ENCODE results near the gene CDHR2.
A peak's percentile ranks its signal among the peaks of the same experiment; 100 is the strongest.

CDHR2 gene

GRCh38 chr5:176529741-176530141, 19.4 kb upstream of the CDHR2 start:
- DNase-seq: no peak

DNA sequence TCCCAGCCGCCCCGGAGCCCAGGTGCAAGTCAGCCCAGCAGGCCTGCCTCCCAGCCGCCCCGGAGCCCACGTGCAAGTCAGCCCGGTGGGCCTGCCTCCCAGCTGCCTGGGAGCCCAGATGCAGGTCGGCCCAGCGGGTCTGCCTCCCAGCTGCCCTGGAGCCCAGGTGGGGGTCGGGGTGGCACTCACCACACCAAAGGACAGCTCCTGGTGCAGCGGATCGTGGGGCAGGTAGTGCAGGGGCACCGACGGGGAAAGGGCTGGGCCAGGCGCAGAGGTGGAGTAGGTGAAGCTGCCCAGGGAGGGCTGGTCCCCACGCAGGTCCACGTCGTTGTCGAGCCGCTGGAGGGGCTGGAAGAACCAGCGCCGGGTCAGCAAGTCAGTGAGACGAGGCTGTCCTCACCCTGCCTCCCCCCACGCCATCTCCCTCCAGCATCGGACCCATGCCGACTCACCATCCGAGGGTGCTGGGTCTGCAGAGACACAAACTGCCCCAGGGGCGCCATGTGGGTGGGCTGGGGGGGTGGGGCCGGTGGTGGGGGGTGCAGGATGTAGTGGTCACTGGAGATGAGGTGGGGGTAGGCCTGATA, 18.7 kb upstream of the CDHR2 start:
- DNase-seq: no peak

- no peak for DNase-seq
Observed at GRCh38 chr5:176530983-176531901, 17.9 kb upstream of the CDHR2 start.

DNA sequence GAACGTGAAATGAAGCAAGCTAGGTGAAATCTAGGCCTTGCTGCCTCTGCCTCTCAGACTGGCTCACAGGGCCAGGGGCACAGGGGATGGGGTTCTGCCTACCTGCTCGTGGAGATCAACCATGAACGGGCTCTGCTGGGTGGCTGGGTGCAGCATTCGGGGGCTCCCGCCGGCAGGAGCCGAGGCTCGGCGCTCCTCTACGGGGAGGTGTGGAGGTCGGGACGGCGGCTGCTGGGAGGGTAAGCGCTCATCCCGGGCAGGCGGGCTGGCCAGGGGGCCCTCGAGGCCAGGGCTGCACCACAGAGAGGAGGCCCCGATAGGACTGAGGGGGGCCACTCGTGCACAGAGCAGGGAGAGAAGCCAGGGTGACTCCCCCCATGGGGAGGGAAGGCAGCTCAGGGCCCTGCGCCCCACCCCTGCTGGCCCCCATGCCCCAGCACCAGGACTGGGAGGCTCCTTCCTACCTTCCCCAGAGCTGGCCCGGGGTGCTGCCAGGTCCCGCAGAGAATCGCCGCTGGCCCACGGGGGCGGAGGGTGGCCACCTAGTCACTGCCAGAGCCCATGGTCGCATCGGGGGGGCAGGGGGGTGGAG, 17.1 kb upstream of the CDHR2 start:
- no peak for DNase-seq

GRCh38 chr5:176532795-176533194, 16.3 kb upstream of the CDHR2 start:
- DNase-seq: no peak

DNA sequence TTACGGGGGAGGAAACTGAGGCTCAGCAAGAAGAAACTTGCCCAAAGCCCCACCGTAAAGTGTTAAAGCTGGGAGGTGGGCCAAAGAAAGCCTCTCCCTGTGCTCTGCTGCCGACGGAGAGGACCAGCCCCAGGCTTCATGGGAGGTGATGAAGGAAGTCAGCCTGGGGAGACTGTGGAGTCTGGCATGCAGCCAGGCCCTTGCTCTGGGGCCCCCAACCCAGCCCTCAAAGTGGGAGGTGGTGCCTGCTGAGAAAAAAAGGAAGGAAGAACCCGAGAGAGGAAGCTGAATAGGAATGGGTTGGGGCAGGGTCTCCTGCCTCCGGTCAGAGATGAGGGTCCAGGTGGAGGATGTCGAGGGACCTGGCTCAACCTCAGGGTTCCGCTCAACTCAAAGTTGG, 15.8 kb upstream of the CDHR2 start:
- no peak for DNase-seq

GRCh38 chr5:176533894-176534611, 15.1 kb upstream of the CDHR2 start:
- DNase-seq: no peak

GRCh38 chr5:176534640-176535039, 14.5 kb upstream of the CDHR2 start:
- DNase-seq: no peak

DNA sequence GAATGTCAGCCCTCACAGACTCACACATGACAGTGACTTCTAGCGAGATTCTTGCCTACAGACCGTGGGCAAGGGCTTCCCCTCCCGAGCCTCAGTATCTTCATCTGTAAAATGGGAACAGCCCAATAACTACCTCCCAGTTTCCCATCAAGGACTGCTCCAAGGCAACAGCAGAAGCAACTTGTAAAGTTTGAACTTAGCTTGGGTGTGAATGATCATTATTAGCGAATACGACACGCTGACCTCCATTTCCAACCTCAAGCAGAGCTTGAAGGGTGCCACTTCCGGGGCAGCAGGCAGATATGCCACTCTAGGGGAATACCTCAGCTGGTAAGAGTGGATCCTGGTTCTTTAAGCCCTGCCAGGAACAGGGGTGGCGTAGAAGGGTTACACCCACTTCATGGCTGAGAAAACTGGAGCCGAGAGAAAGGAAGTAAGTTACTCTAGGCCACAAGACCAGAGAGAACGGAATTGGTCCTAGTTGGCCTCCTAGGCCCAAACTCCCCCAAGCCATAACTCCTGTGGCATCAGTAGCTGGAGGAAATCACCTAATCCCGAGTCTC, 14.0 kb upstream of the CDHR2 start:
- no peak for DNase-seq

DNA sequence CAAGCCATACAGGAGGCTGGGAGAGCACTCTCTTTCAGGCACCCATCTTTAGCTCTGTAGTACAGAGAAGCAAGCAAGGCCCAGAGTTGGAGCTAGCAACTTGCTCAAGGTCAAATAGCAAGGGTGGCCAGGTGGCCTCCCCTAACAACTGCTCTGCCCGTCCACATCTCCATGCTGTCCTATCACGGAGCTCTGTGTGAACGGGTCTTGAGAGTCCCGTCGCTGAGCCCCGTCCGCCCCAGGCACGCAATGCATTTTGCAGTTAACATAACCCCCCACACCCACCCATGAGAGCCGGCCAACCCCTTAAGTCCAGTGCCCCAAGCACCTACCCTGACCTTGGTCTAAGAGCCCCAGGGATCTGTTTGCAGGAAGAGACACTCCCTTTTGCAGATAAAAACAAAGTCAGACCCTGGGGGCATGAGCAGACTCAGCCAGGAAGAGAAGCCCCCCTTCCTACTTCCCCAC, 13.4 kb upstream of the CDHR2 start:
- no peak for DNase-seq

DNA sequence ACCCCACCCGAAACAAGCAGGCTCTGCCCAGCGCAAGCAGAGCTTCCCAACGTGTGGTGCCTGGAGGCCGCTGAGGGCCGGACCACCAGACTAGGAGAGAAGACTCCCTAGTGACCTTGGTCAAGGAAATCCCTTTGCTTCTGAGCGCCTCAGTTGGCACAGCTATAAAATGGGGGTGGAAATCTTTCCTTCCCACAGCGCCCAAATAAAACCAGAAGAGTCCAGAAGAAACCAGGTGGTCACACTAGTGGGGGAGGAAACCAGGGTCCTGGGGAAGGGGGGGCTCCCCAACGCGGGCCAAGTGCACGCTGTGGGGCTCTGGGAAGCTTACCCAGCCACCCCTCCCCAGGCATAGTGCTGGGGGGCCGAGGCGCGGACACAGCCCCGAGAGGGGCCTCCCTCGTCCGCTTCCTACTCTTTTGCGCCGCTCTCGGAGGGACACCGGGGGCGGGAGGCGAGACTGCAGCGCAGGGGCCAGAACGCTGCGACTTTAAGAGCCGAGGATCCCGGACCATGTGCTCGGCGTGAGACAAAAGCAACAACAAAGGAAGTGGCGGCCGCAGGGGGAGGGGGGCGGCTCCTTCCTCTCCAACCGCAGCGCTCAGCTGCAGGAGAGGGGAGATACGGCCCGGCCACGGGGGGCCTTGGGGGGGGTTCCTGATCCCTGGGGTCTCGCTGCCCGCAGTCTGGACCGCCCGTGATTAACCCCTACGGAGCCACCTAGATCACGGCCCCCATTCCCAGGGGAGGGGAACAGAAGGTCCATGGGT, 12.8 kb upstream of the CDHR2 start:
- DNase-seq: peak in 1 of 2 experiments; percentile 13

GRCh38 chr5:176536902-176537553, 12.1 kb upstream of the CDHR2 start, which contains the start of gene RNF44:
RNF44 (minus strand) TSS chr5:176537402; CDS start chr5:176532472, 4,930 bp downstream.
- peak; percentile 88 to 97 for DNase-seq

DNA sequence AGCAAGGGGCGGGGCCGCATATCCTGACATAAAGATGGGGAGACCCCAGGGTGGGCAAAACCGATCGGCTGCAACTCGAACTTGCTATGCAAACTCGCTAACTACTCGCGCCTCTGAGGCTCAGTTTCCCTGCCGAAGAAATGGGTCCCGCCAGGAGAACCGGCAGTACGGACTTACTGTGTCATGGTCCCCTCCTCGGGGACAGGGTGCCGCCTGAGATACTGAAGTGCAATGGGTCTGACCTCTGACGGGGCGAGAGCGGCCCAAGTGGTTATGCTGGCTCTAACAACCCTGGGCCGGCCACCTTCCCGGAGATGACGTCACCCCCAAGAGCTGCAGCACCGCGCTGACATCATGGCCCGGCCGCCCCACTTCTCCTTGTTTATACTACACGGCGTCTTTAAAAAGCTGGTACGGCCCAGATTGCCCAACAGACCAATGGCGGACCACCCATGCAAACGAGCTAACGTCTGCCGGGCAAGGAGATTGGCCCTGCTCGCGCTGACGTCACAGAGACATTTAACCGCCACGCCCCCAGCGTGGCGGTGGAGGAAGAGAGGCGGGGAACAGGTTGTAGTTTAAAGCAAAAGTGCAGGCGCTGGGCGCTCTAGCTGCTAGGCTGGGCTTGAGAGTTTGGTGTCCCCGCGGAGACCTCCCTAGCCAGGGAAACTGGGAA, 11.4 kb upstream of the CDHR2 start:
- peak; percentile 94 to 99 for DNase-seq

- no peak for DNase-seq
Observed at GRCh38 chr5:176538230-176538988, 10.7 kb upstream of the CDHR2 start.

GRCh38 chr5:176538989-176539384, 10.2 kb upstream of the CDHR2 start:
- no peak for DNase-seq

GRCh38 chr5:176540476-176540899, 8.7 kb upstream of the CDHR2 start:
- DNase-seq: no peak

- DNase-seq: no peak
Observed at GRCh38 chr5:176540956-176541337, 8.2 kb upstream of the CDHR2 start.

GRCh38 chr5:176541338-176542134, 7.6 kb upstream of the CDHR2 start:
- DNase-seq: no peak

DNA sequence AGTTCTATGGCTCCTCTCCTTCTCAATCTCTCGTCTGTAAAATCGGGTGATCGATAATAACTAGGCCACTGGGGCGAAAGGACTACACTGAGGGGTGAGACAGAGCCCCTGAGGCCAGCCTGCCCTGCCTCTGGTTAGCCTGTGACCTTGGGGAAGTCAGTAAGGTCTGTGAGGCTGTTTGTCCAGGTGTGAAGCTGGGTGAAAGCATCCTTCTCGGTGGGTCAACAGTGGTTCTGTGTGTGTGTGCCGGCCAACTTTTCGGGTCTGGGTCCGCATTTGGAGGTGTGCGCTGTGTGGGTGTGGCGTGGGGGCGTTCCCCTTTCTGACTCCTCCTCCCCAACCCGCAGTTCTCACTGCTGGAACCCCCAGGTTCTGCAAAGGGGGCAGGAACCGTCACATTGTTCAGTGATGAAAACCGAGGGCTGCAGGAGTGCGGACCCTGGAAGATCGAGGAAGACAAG, 7.0 kb upstream of the CDHR2 start:
- no peak for DNase-seq
